ENCODE data around the gene RCSD1.

DNA sequence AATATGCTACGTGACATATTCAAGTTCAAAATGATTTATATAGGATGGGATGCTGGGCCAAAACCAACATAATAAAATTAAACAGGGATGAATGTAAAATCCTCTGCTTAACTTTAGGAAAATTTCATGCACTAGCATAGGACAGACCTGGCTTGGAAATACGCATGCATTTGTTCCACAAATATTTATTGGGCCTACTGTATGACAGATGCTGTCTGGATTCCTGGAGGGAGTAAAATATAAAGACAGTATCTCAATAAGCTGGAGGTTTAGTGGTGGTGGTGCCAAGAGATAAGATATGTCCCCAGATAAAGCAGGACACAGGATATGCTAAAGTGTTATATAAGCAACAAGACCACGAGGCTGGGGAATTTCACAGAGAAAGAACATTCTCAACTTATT lies 15.1 kb downstream of the RCSD1 start:
- TF ChIP-seq, protein P1, sequence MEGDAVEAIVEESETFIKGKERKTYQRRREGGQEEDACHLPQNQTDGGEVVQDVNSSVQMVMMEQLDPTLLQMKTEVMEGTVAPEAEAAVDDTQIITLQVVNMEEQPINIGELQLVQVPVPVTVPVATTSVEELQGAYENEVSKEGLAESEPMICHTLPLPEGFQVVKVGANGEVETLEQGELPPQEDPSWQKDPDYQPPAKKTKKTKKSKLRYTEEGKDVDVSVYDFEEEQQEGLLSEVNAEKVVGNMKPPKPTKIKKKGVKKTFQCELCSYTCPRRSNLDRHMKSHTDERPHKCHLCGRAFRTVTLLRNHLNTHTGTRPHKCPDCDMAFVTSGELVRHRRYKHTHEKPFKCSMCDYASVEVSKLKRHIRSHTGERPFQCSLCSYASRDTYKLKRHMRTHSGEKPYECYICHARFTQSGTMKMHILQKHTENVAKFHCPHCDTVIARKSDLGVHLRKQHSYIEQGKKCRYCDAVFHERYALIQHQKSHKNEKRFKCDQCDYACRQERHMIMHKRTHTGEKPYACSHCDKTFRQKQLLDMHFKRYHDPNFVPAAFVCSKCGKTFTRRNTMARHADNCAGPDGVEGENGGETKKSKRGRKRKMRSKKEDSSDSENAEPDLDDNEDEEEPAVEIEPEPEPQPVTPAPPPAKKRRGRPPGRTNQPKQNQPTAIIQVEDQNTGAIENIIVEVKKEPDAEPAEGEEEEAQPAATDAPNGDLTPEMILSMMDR (IDR thresholded peaks at IDR 0.05), result no peak
- no peak for TF ChIP-seq POLR2A (IDR thresholded peaks at IDR 0.05)
